Tibial artery (tissue), 4 donors: Measurements from ENCODE around the gene FAM184A.

Source experiments
- DNase-seq, 2 donors: peaks; one replicate each; pipeline ENCODE4 v3.0.0-alpha.2; 2019
- H3K27ac ChIP-seq, 2 donors: fragments of 200-600 bp; sonication (generic) in 1 of 2; 1 replicate in 1 of 2; 2 replicates in 1 of 2; pipeline ENCODE4 v1.5.1; 2018 to 2019; ENCODE audit warnings: mild to moderate bottlenecking in 1 of 2
- H3K27me3 ChIP-seq, 2 donors: fragments of 200-600 bp; sonication (generic) in 1 of 2; one replicate each; pipeline versions ENCODE4 v1.5.1 to v1.6.0; 2016 to 2019
- H3K36me3 ChIP-seq, 3 donors: fragments of 200-600 bp; sonication (generic) in 2 of 3; one replicate each; pipeline ENCODE4 v1.5.1; 2016 to 2019; ENCODE audit warnings: mild to moderate bottlenecking in 2 of 3
- H3K4me1 ChIP-seq, 4 donors: fragments of 200-600 bp; sonication (generic) in 2 of 4; 1 replicate in 3 of 4; 2 replicates in 1 of 4; pipeline ENCODE4 v1.5.1; 2016 to 2019
- H3K4me3 ChIP-seq, 2 donors: fragments of 200-600 bp; sonication (generic) in 1 of 2; 1 replicate in 1 of 2; 2 replicates in 1 of 2; pipeline ENCODE4 v1.5.1; 2018 to 2019; ENCODE audit warnings: mild to moderate bottlenecking in 2 of 2
- H3K9me3 ChIP-seq, 3 donors: fragments of 200-600 bp; sonication (generic) in 1 of 3; one replicate each; pipeline ENCODE4 v1.5.1; 2016 to 2019
- CTCF ChIP-seq, 2 experiments: fragments of 200-600 bp in 1 of 2; fragments of 450-650 bp in 1 of 2; IDR thresholded peaks; one replicate each; pipeline ENCODE4 v1.5.1; 2017 to 2019; ENCODE audit warnings: antibody characterized with exemption in 2 of 2, mild to moderate bottlenecking in 1 of 2, moderate library complexity in 1 of 2
- intact Hi-C: fragments of 100-400 bp; cut with DNase I; formaldehyde crosslinking; loops from one replicate; pipeline ENCODE4 v1.15.0; 2023; ENCODE audit warnings: low total_unique reads

FAM184A gene

GRCh38 chr6:119078376-119079282 is at the start of gene FAM184A:
Gene FAM184A, minus strand, starts transcription at chr6:119078664. Its CDS starts 365 bp downstream, at chr6:119078299.
- no peaks in the 10 kb centered on the region for H3K27me3 ChIP-seq
- H3K4me1 ChIP-seq, result peaks cover 0 to 22% (median 13%) of the 10 kb centered on the region in 4 donors
- peak in 1 of 2 experiments; percentile 24 for TF ChIP-seq CTCF (IDR thresholded peaks at IDR 0.05)
- intact Hi-C loops, result no loop called here
- no peaks in the 10 kb centered on the region for H3K9me3 ChIP-seq
- peak within 1 kb of the TSS; percentile 80 to 87 for H3K27ac ChIP-seq
- H3K36me3 ChIP-seq, result no peaks in the 10 kb centered on the region
- peak; percentile 39 to 74 for DNase-seq
- H3K4me3 ChIP-seq, result peak within 1 kb of the TSS; percentile 71 to 98

- Histone ChIP-seq H3K4me3 (no peak overlapping the region), H3K4me1 (peaks cover 0 to 36% (median 14%) of the 10 kb centered on the region in 4 donors), H3K27ac (no peak overlapping the region), H3K9me3 (no peaks in the 10 kb centered on the region), H3K27me3 (no peaks in the 10 kb centered on the region), H3K36me3 (no peaks in the 10 kb centered on the region)
- DNase-seq, result no peak
- no peak for TF ChIP-seq CTCF (IDR thresholded peaks at IDR 0.05)
- intact Hi-C loops, result loop anchor here (10.0 kb wide), 1 partner anchor 217 kb away; the partner anchor contains the start of gene MAN1A1
Measured at GRCh38 chr6:119127627-119128026, 49.2 kb upstream of the FAM184A start.

GRCh38 chr6:119126826-119127225 is 48.4 kb upstream of the FAM184A start:
- Histone ChIP-seq H3K27me3 (no peaks in the 10 kb centered on the region), H3K4me1 (peaks cover 0 to 28% (median 12%) of the 10 kb centered on the region in 4 donors), H3K9me3 (no peaks in the 10 kb centered on the region), H3K4me3 (no peak overlapping the region), H3K27ac (no peak overlapping the region), H3K36me3 (no peaks in the 10 kb centered on the region)
- intact Hi-C loops, result loop anchor here (10.0 kb wide), 1 partner anchor 218 kb away; the partner anchor contains the start of gene MAN1A1
- DNase-seq, result no peak
- no peak for TF ChIP-seq CTCF (IDR thresholded peaks at IDR 0.05)

- TF ChIP-seq CTCF (IDR thresholded peaks at IDR 0.05), result no peak
- Histone ChIP-seq H3K4me3 (no peak overlapping the region), H3K4me1 (peaks cover 0 to 22% (median 9%) of the 10 kb centered on the region in 4 donors), H3K27ac (no peak overlapping the region), H3K9me3 (no peaks in the 10 kb centered on the region), H3K36me3 (no peaks in the 10 kb centered on the region), H3K27me3 (no peaks in the 10 kb centered on the region)
- DNase-seq, result no peak
- intact Hi-C loops, result loop anchor here (10.0 kb wide), 1 partner anchor 219 kb away; the partner anchor contains the start of gene MAN1A1
Measured at GRCh38 chr6:119126140-119126539, 47.7 kb upstream of the FAM184A start.

GRCh38 chr6:119125576-119125975 is 47.1 kb upstream of the FAM184A start:
- H3K4me3 ChIP-seq, result no peak overlapping the region
- no peak for DNase-seq
- no peaks in the 10 kb centered on the region for H3K36me3 ChIP-seq
- no peak for TF ChIP-seq CTCF (IDR thresholded peaks at IDR 0.05)
- H3K27me3 ChIP-seq, result no peaks in the 10 kb centered on the region
- intact Hi-C loops, result loop anchor here (10.0 kb wide), 1 partner anchor 219 kb away; the partner anchor contains the start of gene MAN1A1
- H3K4me1 ChIP-seq, result peaks cover 0 to 16% (median 9%) of the 10 kb centered on the region in 4 donors
- no peak overlapping the region for H3K27ac ChIP-seq
- H3K9me3 ChIP-seq, result no peaks in the 10 kb centered on the region
